ENCODE data around the gene CTNNA2. TPM values are rescaled to one million over a fixed set of nuclear protein-coding genes. Genes with fewer than 3 reads are reported as not detected.

Gene CTNNA2
- total RNA-seq, 4 donors from 2014 or later: 0.88 to 14.9 (median 2.3) TPM; not detected in 1

- Histone ChIP-seq H3K4me3 (no peak overlapping the region), H3K27ac (no peak overlapping the region)
- no peak for DNase-seq
Measured at GRCh38 chr2:80302001-80302313, 789.1 kb downstream of the CTNNA2 start.

GRCh38 chr2:80302314-80303005 is 789.6 kb downstream of the CTNNA2 start:
- Histone ChIP-seq H3K27me3 (no peaks in the 10 kb centered on the region), H3K4me3 (no peak overlapping the region), H3K36me3 (no peaks in the 10 kb centered on the region), H3K27ac (no peak overlapping the region), H3K9me3 (no peaks in the 10 kb centered on the region), H3K4me1 (no peaks in the 10 kb centered on the region)
- intact Hi-C loops (cut with DNase I; ENCODE audit: low total_unique reads): no loop called here
- TF ChIP-seq POLR2A (IDR thresholded peaks at IDR 0.05) (no peak), CTCF (IDR thresholded peaks at IDR 0.05) (no peak)
- DNase-seq: no peak

More at GRCh38 chr2:80302001-80302313, 789.1 kb downstream of the CTNNA2 start:
- intact Hi-C loops (cut with DNase I; ENCODE audit: low total_unique reads): no loop called here
- Histone ChIP-seq H3K27me3 (no peaks in the 10 kb centered on the region), H3K36me3 (no peaks in the 10 kb centered on the region), H3K9me3 (no peaks in the 10 kb centered on the region), H3K4me1 (no peaks in the 10 kb centered on the region)
- TF ChIP-seq CTCF (IDR thresholded peaks at IDR 0.05) (no peak), POLR2A (IDR thresholded peaks at IDR 0.05) (no peak)

GRCh38 chr2:80303006-80303908 is 790.4 kb downstream of the CTNNA2 start:
- Histone ChIP-seq H3K27ac (no peak overlapping the region), H3K4me1 (no peaks in the 10 kb centered on the region), H3K36me3 (no peaks in the 10 kb centered on the region), H3K4me3 (peak overlapping the region in 1 of 2 donors; percentile 8), H3K27me3 (no peaks in the 10 kb centered on the region), H3K9me3 (no peaks in the 10 kb centered on the region)
- TF ChIP-seq CTCF (IDR thresholded peaks at IDR 0.05) (no peak), POLR2A (IDR thresholded peaks at IDR 0.05) (no peak)
- no peak for DNase-seq
- intact Hi-C loops (cut with DNase I; ENCODE audit: low total_unique reads): no loop called here

GRCh38 chr2:80303909-80304837 is 791.3 kb downstream of the CTNNA2 start, which contains the start of gene LRRTM1:
TSS of gene LRRTM1 (minus strand) at chr2:80304752. CDS start at chr2:80303819, 933 bp downstream.
- Histone ChIP-seq H3K4me1 (no peaks in the 10 kb centered on the region), H3K9me3 (no peaks in the 10 kb centered on the region), H3K4me3 (peak within 1 kb of the TSS in 1 of 2 donors; percentile 22), H3K27me3 (no peaks in the 10 kb centered on the region), H3K36me3 (no peaks in the 10 kb centered on the region), H3K27ac (no peak within 1 kb of the TSS)
- intact Hi-C loops (cut with DNase I; ENCODE audit: low total_unique reads): no loop called here
- DNase-seq: no peak
- no peak for TF ChIP-seq POLR2A (IDR thresholded peaks at IDR 0.05)
- TF ChIP-seq CTCF (IDR thresholded peaks at IDR 0.05): no peak

All from uterus (tissue), 4 donors.